ENCODE measurements around the gene GRM4. TPM values are rescaled to one million over a fixed set of nuclear protein-coding genes. Genes with fewer than 3 reads are reported as not detected.

GRM4 gene
- total RNA-seq, 6 donors from 2014 or later, result 0.24 TPM; not detected in 5

GRCh38 chr6:33975661-33976436, 170.0 kb downstream of the GRM4 start:
- no peak overlapping the region for H3K4me3 ChIP-seq
- 20 to 26% methylated on average over 30 to 40 of the region's 44 CpGs for WGBS, 2 donors
- H3K4me1 ChIP-seq, result no peaks in the 10 kb centered on the region
- peaks cover 0 to 9% (median 2%) of the 10 kb centered on the region in 4 donors for H3K9me3 ChIP-seq
- ATAC-seq (ENCODE audit: low FRiP score in 2 of 2) (no peak), DNase-seq (no peak)
- TF ChIP-seq, protein P1, sequence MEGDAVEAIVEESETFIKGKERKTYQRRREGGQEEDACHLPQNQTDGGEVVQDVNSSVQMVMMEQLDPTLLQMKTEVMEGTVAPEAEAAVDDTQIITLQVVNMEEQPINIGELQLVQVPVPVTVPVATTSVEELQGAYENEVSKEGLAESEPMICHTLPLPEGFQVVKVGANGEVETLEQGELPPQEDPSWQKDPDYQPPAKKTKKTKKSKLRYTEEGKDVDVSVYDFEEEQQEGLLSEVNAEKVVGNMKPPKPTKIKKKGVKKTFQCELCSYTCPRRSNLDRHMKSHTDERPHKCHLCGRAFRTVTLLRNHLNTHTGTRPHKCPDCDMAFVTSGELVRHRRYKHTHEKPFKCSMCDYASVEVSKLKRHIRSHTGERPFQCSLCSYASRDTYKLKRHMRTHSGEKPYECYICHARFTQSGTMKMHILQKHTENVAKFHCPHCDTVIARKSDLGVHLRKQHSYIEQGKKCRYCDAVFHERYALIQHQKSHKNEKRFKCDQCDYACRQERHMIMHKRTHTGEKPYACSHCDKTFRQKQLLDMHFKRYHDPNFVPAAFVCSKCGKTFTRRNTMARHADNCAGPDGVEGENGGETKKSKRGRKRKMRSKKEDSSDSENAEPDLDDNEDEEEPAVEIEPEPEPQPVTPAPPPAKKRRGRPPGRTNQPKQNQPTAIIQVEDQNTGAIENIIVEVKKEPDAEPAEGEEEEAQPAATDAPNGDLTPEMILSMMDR (IDR thresholded peaks at IDR 0.05), result no peak
- TF ChIP-seq POLR2AphosphoS5 (IDR thresholded peaks at IDR 0.05) (no peak), EP300 (IDR thresholded peaks at IDR 0.05) (no peak), POLR2A (IDR thresholded peaks at IDR 0.05) (no peak)
- peaks cover 0 to 15% (median 5%) of the 10 kb centered on the region in 4 donors for H3K27me3 ChIP-seq
- no peak overlapping the region for H3K27ac ChIP-seq
- no peaks in the 10 kb centered on the region for H3K36me3 ChIP-seq

- H3K27me3 ChIP-seq, result peaks cover 0 to 15% (median 5%) of the 10 kb centered on the region in 4 donors
- TF ChIP-seq POLR2AphosphoS5 (IDR thresholded peaks at IDR 0.05), result no peak
- TF ChIP-seq, protein P1 (IDR thresholded peaks at IDR 0.05), result no peak
- ATAC-seq (ENCODE audit: low FRiP score in 2 of 2), result no peak
- H3K9me3 ChIP-seq, result peaks cover 0 to 9% (median 2%) of the 10 kb centered on the region in 4 donors
- no peaks in the 10 kb centered on the region for H3K36me3 ChIP-seq
- 39 to 51% methylated on average over 2 of the region's 2 CpGs for WGBS, 2 donors
- no peak for DNase-seq
- H3K4me3 ChIP-seq, result no peak overlapping the region
- H3K4me1 ChIP-seq, result no peaks in the 10 kb centered on the region
- H3K27ac ChIP-seq, result no peak overlapping the region
Observed at GRCh38 chr6:33974471-33974870, 171.4 kb downstream of the GRM4 start.

GRCh38 chr6:33974030-33974429, 171.9 kb downstream of the GRM4 start:
- Histone ChIP-seq H3K4me1 (no peaks in the 10 kb centered on the region), H3K27me3 (peaks cover 0 to 15% (median 5%) of the 10 kb centered on the region in 4 donors), H3K4me3 (no peak overlapping the region), H3K36me3 (no peaks in the 10 kb centered on the region), H3K27ac (no peak overlapping the region), H3K9me3 (peaks cover 0 to 9% (median 2%) of the 10 kb centered on the region in 4 donors)
- no peak for ATAC-seq (ENCODE audit: low FRiP score in 2 of 2)
- TF ChIP-seq POLR2AphosphoS5 (IDR thresholded peaks at IDR 0.05) (no peak), POLR2A (IDR thresholded peaks at IDR 0.05) (no peak), EP300 (IDR thresholded peaks at IDR 0.05) (no peak)
- TF ChIP-seq, protein P1 (IDR thresholded peaks at IDR 0.05), result no peak
- no peak for DNase-seq
- WGBS, 2 donors, result 85 to 87% methylated on average over 4 of the region's 4 CpGs

GRCh38 chr6:33971580-33971979, 174.3 kb downstream of the GRM4 start:
- peaks cover 0 to 12% (median 5%) of the 10 kb centered on the region in 4 donors for H3K27me3 ChIP-seq
- peaks cover 0 to 9% (median 2%) of the 10 kb centered on the region in 4 donors for H3K9me3 ChIP-seq
- H3K36me3 ChIP-seq, result no peaks in the 10 kb centered on the region
- 67 to 72% methylated on average over 4 of the region's 4 CpGs for WGBS, 2 donors
- DNase-seq, result no peak
- TF ChIP-seq, protein P1 (IDR thresholded peaks at IDR 0.05), result no peak
- TF ChIP-seq POLR2A (IDR thresholded peaks at IDR 0.05) (no peak), EP300 (IDR thresholded peaks at IDR 0.05) (no peak), POLR2AphosphoS5 (IDR thresholded peaks at IDR 0.05) (no peak)
- ATAC-seq (ENCODE audit: low FRiP score in 2 of 2), result no peak
- no peak overlapping the region for H3K27ac ChIP-seq
- H3K4me3 ChIP-seq, result no peak overlapping the region
- no peaks in the 10 kb centered on the region for H3K4me1 ChIP-seq

Small RNAs within 50 kb of the gene (small RNA-seq; reads per million reads assigned to genes)
- gene MIR1275, result 0 to 0.55 (median 0.32) reads per million in 4 donors

Other genes with a start within 250 kb of the GRM4 start
- gene HMGA1, start 90.8 kb upstream of the GRM4 start, total RNA-seq, result 10 to 100 TPM; 19.9 to 91.5 (median 58.9) TPM
- 10 to 100 TPM; 12.6 to 42.2 (median 34.9) TPM for gene SMIM29, start 102.9 kb upstream of the GRM4 start, total RNA-seq
- 10 to 100 TPM; 15.1 to 32.7 (median 26.0) TPM for gene NUDT3, start 246.6 kb upstream of the GRM4 start, total RNA-seq

Measured in upper lobe of left lung (tissue), 6 donors.